Spleen (tissue), 11 donors: ENCODE data around the gene PEPD. TPM values are rescaled to one million over a fixed set of nuclear protein-coding genes. Genes with fewer than 3 reads are reported as not detected.

Experiments
- DNase-seq: peaks from one replicate; pipeline ENCODE4 v3.0.0-alpha.2; 2020
- H3K27ac ChIP-seq, 8 donors: fragments of 200-600 bp; sonication (generic) in 7 of 8; 1 replicate in 4 of 8; 2 replicates in 4 of 8; pipeline versions ENCODE4 v1.5.0 to v1.8.0; 2016 to 2021; ENCODE audit warnings: inconsistent platforms in 4 of 8, mild to moderate bottlenecking in 4 of 8, moderate library complexity in 1 of 8
- H3K27me3 ChIP-seq, 7 donors: fragments of 200-600 bp; sonication (generic) in 6 of 7; replicated peaks in 1 of 7; 1 replicate in 4 of 7; 2 replicates in 3 of 7; pipeline versions ENCODE4 v1.5.0 to v1.8.0; 2016 to 2021; ENCODE audit warnings: inconsistent platforms in 3 of 7, mild to moderate bottlenecking in 1 of 7
- H3K36me3 ChIP-seq, 6 donors: fragments of 200-600 bp; sonication (generic) in 5 of 6; 1 replicate in 4 of 6; 2 replicates in 2 of 6; pipeline versions ENCODE4 v1.5.0 to v1.8.0; 2016 to 2021; ENCODE audit warnings: inconsistent platforms in 2 of 6
- H3K4me1 ChIP-seq, 6 donors: fragments of 200-600 bp; sonication (generic) in 5 of 6; 1 replicate in 3 of 6; 2 replicates in 3 of 6; pipeline versions ENCODE4 v1.5.0 to v1.8.0; 2016 to 2021; ENCODE audit warnings: inconsistent platforms in 3 of 6
- H3K4me3 ChIP-seq, 8 donors: fragments of 200-600 bp; sonication (generic) in 7 of 8; 1 replicate in 4 of 8; 2 replicates in 4 of 8; pipeline versions ENCODE4 v1.5.0 to v1.8.0; 2016 to 2021; ENCODE audit warnings: inconsistent platforms in 4 of 8, mild to moderate bottlenecking in 4 of 8, moderate library complexity in 2 of 8
- H3K9me3 ChIP-seq, 8 donors: fragments of 200-600 bp; sonication (generic) in 7 of 8; 1 replicate in 4 of 8; 2 replicates in 4 of 8; pipeline versions ENCODE4 v1.5.0 to v1.8.0; 2016 to 2021; ENCODE audit warnings: inconsistent platforms in 4 of 8
- CTCF ChIP-seq, 11 experiments: fragments of 200-600 bp in 7 of 11; fragments of 450-650 bp in 4 of 11; sonication (generic) in 4 of 11; IDR thresholded peaks in 8 of 11; conservative IDR thresholded peaks in 3 of 11; 1 replicate in 7 of 11; 2 replicates in 4 of 11; pipeline versions ENCODE4 v1.4.0 to v1.8.0; 2016 to 2021; ENCODE audit warnings: antibody characterized with exemption in 11 of 11, inconsistent platforms in 4 of 11, mild to moderate bottlenecking in 1 of 11
- POLR2A ChIP-seq, 3 donors: fragments of 450-650 bp; IDR thresholded peaks; one replicate each; pipeline ENCODE4 v1.5.1; 2017; ENCODE audit warnings: antibody characterized with exemption in 3 of 3, mild to moderate bottlenecking in 1 of 3
- POLR2AphosphoS5 ChIP-seq, 3 donors: sonication (generic); formaldehyde crosslinking; IDR thresholded peaks; one replicate each; pipeline ENCODE4 v1.5.1; 2017; ENCODE audit warnings: antibody characterized with exemption in 3 of 3
- WGBS, 5 donors: extraction: QIAGEN DNeasy Blood & Tissue Kit in 3 of 5; methylation state at CpG; one replicate each; pipeline versions ENCODE4 v1.1.5 to v1.1.7; 2013 to 2018; 5-methylcytosine and 5-hydroxymethylcytosine counted together
- intact Hi-C: fragments of 100-400 bp; cut with DNase I; formaldehyde crosslinking; loops from one replicate; pipeline ENCODE4 v1.15.0; 2023; ENCODE audit warnings: low total_unique reads
- polyA plus RNA-seq, 3 donors: library from polyadenylated mRNA; stranded (reverse); fragments of 200-250 nt; gene quantifications; one replicate each; pipeline ENCODE4 v1.2.1, GENCODE V29; 2013
- total RNA-seq, 7 donors: library from RNA; depleted of rRNA in 3 of 7; stranded (reverse); fragments of >200 nt in 3 of 7; fragmentation: NEBNext Ultra II Directional in 4 of 7; extraction: Animal tissue kit (Norgen Biotek cat#: 25700) in 4 of 7; gene quantifications; one replicate each; pipeline versions ENCODE4 v1.1.0 to v1.2.1, GENCODE V29; 2016 to 2021
- donor health status: healthy with polysubstance abuse.
- donor health status: DM: no; HTN: no; CAD: no; lungs with moderate emphysema.
- donor health status: DM: no; HTN: no; CAD: no.
- donor health status: Bipolar disorder and iron deficiency.
- donor health status: healthy.
- donor health status: DM: no; HTN: no; CAD: no.
- donor health status: DM: yes; HTN: yes; CAD: no.

The PEPD gene
- total and polyA plus RNA-seq, 10 donors: 38.4 to 98.3 (median 69.8) TPM

DNA sequence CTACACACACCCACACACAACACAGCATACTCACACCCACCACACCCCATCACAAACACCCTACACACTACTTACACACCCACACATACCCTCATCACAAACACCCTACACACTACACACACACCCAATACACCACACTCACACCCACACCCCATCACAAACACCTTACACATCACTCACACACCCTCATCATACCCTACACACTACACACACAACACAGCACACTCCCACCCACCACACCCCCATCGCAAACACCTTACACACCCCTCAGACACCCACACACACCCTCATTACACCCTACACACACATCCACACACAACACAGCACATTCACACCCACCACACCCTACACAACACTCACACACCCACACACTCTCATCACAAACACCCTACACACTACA, 15.8 kb downstream of the PEPD start:
- Histone ChIP-seq H3K36me3 (peaks cover 0 to 75% (median 18%) of the 10 kb centered on the region in 6 donors), H3K4me1 (peaks cover 0 to 15% (median 5%) of the 10 kb centered on the region in 6 donors), H3K9me3 (no peaks in the 10 kb centered on the region), H3K27me3 (no peaks in the 10 kb centered on the region), H3K4me3 (no peak overlapping the region), H3K27ac (no peak overlapping the region)
- WGBS, 5 donors: 95 to 100% (median 98%) methylated on average over 1 of the region's 1 CpG
- no peak for TF ChIP-seq POLR2A (IDR thresholded peaks at IDR 0.05)
- no peak for TF ChIP-seq POLR2AphosphoS5 (IDR thresholded peaks at IDR 0.05)
- no peak for DNase-seq
- intact Hi-C loops: no loop called here

DNA sequence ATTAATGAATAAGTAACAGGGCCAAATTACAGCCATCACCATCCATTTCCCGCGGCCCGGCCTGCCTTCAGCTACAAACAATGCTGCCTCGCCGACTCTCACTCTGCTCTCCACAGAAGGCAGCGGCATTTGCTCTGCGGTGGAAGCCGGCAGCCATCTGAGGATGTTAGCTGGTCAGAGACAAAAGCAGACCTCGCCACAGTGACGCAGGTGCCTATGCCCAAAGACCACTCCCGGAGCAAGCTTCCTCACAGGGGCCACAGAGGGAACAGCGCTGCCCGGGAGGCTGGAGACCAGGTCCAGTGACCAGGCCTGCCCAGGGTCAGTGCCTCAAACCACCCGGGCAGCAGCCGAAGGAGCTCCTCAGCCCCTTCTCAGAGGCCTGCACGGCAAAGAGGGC, 16.4 kb downstream of the PEPD start:
- WGBS, 5 donors: 92 to 98% (median 93%) methylated on average over 14 to 16 of the region's 16 CpGs
- no peak for TF ChIP-seq POLR2A (IDR thresholded peaks at IDR 0.05)
- TF ChIP-seq CTCF (IDR thresholded peaks at IDR 0.05 in 8 of 11, conservative IDR thresholded peaks at IDR 0.05 in 3 of 11): no peak
- no peak for TF ChIP-seq POLR2AphosphoS5 (IDR thresholded peaks at IDR 0.05)
- DNase-seq: no peak
- Histone ChIP-seq H3K4me1 (peaks cover 0 to 15% (median 5%) of the 10 kb centered on the region in 6 donors), H3K36me3 (peaks cover 0 to 75% (median 19%) of the 10 kb centered on the region in 6 donors), H3K27me3 (no peaks in the 10 kb centered on the region), H3K9me3 (no peaks in the 10 kb centered on the region), H3K27ac (no peak overlapping the region), H3K4me3 (no peak overlapping the region)
- intact Hi-C loops: no loop called here

DNA sequence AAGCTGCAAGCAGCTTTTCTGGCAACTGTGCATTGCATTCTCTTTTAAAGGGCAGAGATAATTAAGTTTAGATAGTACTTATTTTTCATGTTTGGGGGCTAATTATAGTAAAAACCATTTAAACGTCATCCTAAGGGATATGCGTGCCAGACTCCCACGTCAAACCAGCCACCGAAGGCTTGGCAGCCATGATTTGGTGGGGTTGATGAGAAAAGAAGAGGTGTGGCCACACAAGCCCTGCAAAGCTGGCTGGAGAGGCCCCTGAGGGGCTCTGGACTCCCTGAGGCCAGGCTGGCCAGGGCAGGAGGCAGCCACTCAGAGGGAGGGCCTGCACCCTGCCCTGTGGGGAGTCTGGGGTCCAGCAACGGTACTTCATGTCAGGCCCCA, 17.5 kb downstream of the PEPD start:
- WGBS, 5 donors: 88 to 95% (median 91%) methylated on average over 5 of the region's 5 CpGs
- DNase-seq: peak; percentile 54
- no peaks in the 10 kb centered on the region for H3K27me3 ChIP-seq
- intact Hi-C loops: no loop called here
- no peak overlapping the region for H3K4me3 ChIP-seq
- H3K9me3 ChIP-seq: no peaks in the 10 kb centered on the region
- TF ChIP-seq POLR2A (IDR thresholded peaks at IDR 0.05): no peak
- TF ChIP-seq POLR2AphosphoS5 (IDR thresholded peaks at IDR 0.05): no peak
- no peak for TF ChIP-seq CTCF (IDR thresholded peaks at IDR 0.05 in 8 of 11, conservative IDR thresholded peaks at IDR 0.05 in 3 of 11)
- peaks cover 0 to 75% (median 19%) of the 10 kb centered on the region in 6 donors for H3K36me3 ChIP-seq
- peaks cover 0 to 15% (median 5%) of the 10 kb centered on the region in 6 donors for H3K4me1 ChIP-seq
- H3K27ac ChIP-seq: no peak overlapping the region

DNA sequence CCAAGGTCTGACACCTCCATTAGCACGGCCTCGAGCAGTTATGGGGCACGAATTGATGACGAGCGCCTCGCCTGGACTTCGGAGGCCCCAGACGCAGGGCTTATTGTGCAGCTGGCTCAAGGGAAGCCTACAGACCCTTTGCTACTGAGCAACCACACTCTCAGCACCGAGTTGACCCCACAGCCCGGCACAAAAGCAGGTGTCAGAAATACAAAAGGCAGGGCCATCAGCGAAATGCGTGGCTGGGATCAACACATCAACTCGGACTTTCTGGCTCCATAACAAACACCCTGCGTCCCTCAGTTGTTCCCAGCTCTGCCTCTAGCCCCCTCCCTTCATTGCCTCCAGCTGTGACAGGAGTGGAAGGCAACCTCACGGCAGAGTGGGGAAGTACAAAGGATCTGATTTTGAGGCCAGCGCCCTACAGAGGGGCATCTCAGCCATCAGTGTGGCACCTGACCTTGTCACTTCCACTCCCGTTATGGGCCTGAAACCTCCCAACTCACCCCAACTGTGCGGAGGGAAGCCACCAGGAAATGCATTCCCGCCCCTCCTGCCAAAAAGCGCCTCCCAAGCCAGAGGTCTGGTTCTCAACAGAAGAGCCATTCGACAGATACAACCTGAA, 18.0 kb downstream of the PEPD start:
- Histone ChIP-seq H3K4me3 (no peak overlapping the region), H3K9me3 (no peaks in the 10 kb centered on the region), H3K4me1 (peaks cover 0 to 15% (median 5%) of the 10 kb centered on the region in 6 donors), H3K27ac (no peak overlapping the region), H3K27me3 (no peaks in the 10 kb centered on the region), H3K36me3 (peaks cover 0 to 75% (median 23%) of the 10 kb centered on the region in 6 donors)
- intact Hi-C loops: no loop called here
- 84 to 92% (median 89%) methylated on average over 20 to 21 of the region's 21 CpGs for WGBS, 5 donors
- TF ChIP-seq CTCF (IDR thresholded peaks at IDR 0.05 in 8 of 11, conservative IDR thresholded peaks at IDR 0.05 in 3 of 11) (no peak), POLR2AphosphoS5 (IDR thresholded peaks at IDR 0.05) (no peak), POLR2A (IDR thresholded peaks at IDR 0.05) (no peak)
- DNase-seq: peak; percentile 43
